Naive thymus-derived CD4-positive, alpha-beta T cell (primary cell): ENCODE measurements around the gene ABCA1. TPM values are rescaled to one million over a fixed set of nuclear protein-coding genes. Genes with fewer than 3 reads are reported as not detected.

ENCODE experiments used
- ATAC-seq: fragments of 150-1000 bp; cut with Tn5 transposase; 2 replicates; pipeline ENCODE4 v1.10.0; 2021; ENCODE audit warnings: mild to moderate bottlenecking, moderate library complexity
- CTCF ChIA-PET: fragments of 350-600 bp; sonication (Branson Sonifier 250); formaldehyde crosslinking; loops from one replicate; lab custom pipeline; 2021; ENCODE audit warnings: antibody characterized with exemption; lab: Charles Lee
- POLR2A ChIA-PET: fragments of 350-600 bp; sonication (Branson Sonifier 250); formaldehyde crosslinking; loops from one replicate; lab custom pipeline; 2021; ENCODE audit warnings: antibody characterized with exemption, inconsistent platforms; lab: Charles Lee
- DNase-seq, 9 donors: peaks; one replicate each; pipeline versions ENCODE4 v3.0.0 to v3.0.0-alpha.2; 2020 to 2022; ENCODE audit warnings: mixed read lengths in 1 of 9
- H3K27ac ChIP-seq: one replicate; pipeline ENCODE4 v1.7.0; 2013; ENCODE audit warnings: mild to moderate bottlenecking, low read depth, low read length, moderate library complexity
- H3K27me3 ChIP-seq, 2 donors: one replicate each; pipeline ENCODE4 v1.7.0; 2013; ENCODE audit warnings: low read length in 2 of 2, mild to moderate bottlenecking in 2 of 2, moderate library complexity in 2 of 2; ENCODE audit not compliant: control insufficient read depth in 2 of 2, insufficient read depth in 2 of 2
- H3K36me3 ChIP-seq, 3 experiments: 1 replicate in 2 of 3; 2 replicates in 1 of 3; pipeline ENCODE4 v1.7.0; 2013; ENCODE audit warnings: low read length in 3 of 3, mild to moderate bottlenecking in 3 of 3, moderate library complexity in 1 of 3; ENCODE audit not compliant: insufficient read depth in 3 of 3, control insufficient read depth in 2 of 3
- H3K4me1 ChIP-seq, 2 donors: one replicate each; pipeline ENCODE4 v1.7.0; 2013; ENCODE audit warnings: low read length in 2 of 2, mild to moderate bottlenecking in 2 of 2, moderate library complexity in 1 of 2; ENCODE audit not compliant: control insufficient read depth in 2 of 2, insufficient read depth in 2 of 2
- H3K4me3 ChIP-seq: 2 replicates; pipeline ENCODE4 v1.7.0; 2013; ENCODE audit warnings: mild to moderate bottlenecking, low read length
- H3K9me3 ChIP-seq, 3 experiments: 1 replicate in 2 of 3; 2 replicates in 1 of 3; pipeline ENCODE4 v1.7.0; 2013; ENCODE audit warnings: low read length in 3 of 3; ENCODE audit not compliant: control insufficient read depth in 2 of 3
- H3K27ac Mint-ChIP-seq, 9 donors: one replicate each; pipeline ENCODE4 v1.8.0; 2020 to 2022; ENCODE audit warnings: mixed read lengths in 9 of 9, mild to moderate bottlenecking in 8 of 9, moderate library complexity in 5 of 9, inconsistent platforms in 2 of 9
- H3K27me3 Mint-ChIP-seq, 5 donors: one replicate each; pipeline ENCODE4 v1.8.0; 2021 to 2022; ENCODE audit warnings: mixed read lengths in 5 of 5, mild to moderate bottlenecking in 1 of 5
- H3K36me3 Mint-ChIP-seq, 5 donors: one replicate each; pipeline ENCODE4 v1.8.0; 2020 to 2022; ENCODE audit warnings: mixed read lengths in 5 of 5, mild to moderate bottlenecking in 3 of 5, inconsistent platforms in 1 of 5
- H3K4me1 Mint-ChIP-seq, 7 donors: one replicate each; pipeline ENCODE4 v1.8.0; 2020 to 2022; ENCODE audit warnings: mixed read lengths in 7 of 7, mild to moderate bottlenecking in 3 of 7, inconsistent platforms in 1 of 7
- H3K4me3 Mint-ChIP-seq, 10 donors: one replicate each; pipeline ENCODE4 v1.8.0; 2020 to 2022; ENCODE audit warnings: mild to moderate bottlenecking in 10 of 10, mixed read lengths in 10 of 10, moderate library complexity in 6 of 10, inconsistent platforms in 2 of 10
- H3K9me3 Mint-ChIP-seq, 11 donors: one replicate each; pipeline ENCODE4 v1.8.0; 2020 to 2022; ENCODE audit warnings: mixed read lengths in 11 of 11, mild to moderate bottlenecking in 4 of 11, inconsistent platforms in 1 of 11, moderate library complexity in 1 of 11
- intact Hi-C, 2 donors: fragments of 100-400 bp; cut with micrococcal nuclease; formaldehyde crosslinking; loops; one replicate each; pipeline ENCODE4 v1.15.1; 2023
- polyA plus RNA-seq, 2 donors: library from polyadenylated mRNA; unstranded; fragments of 300-500 nt; fragmentation: Illumina TruSeq; gene quantifications; one replicate each; pipeline ENCODE4 v1.2.3, GENCODE V29; 2021
- total RNA-seq, 6 experiments: library from RNA in 5 of 6; stranded (reverse) in 5 of 6; gene quantifications; 1 replicate in 5 of 6; 2 replicates in 1 of 6; pipeline ENCODE4 v1.2.3 and lab custom pipeline; 2021 to 2026

The ABCA1 gene
- total and polyA plus RNA-seq, 7 experiments from 2014 or later = 0.25 to 19.4 (median 1.0) TPM

DNA sequence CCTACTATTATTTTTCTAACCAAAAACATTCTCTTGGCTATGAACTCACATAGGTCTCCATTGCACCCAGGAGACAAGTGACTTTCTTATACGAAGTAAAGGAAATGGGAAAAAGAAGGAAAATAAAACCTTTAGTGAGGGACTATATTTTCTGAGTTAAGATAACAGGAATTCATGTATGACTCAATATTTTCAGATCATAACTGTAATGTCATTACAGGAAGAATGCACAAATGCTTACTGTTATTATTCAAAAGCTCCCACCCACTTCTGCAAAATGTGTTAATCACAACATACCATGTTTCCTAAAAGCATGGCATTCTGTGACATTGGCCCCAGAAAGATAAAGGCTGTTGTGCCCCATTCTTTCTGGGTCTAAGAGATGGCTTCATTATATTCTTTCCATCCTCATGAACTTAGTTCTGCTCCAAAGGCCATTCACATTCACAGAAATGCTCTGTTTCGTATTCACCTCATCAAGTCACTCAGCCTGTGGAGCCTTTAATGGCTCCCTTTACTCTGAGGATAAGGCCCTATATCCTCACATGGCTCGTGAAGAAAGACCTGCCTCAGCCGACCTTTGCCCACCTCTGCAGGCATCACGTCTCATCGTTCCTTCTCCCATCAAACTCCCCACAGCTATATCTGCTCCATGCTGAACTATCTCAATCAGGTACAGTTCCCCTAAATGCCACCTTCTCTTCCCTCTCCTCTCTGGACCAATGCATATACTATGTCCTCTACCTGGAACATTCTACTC lies 77.0 kb downstream of the ABCA1 start:
- POLR2A ChIA-PET = no interaction called here
- Histone ChIP-seq H3K27me3 (no peaks in the 10 kb centered on the region), H3K36me3 (peaks cover 0 to 16% (median 0%) of the 10 kb centered on the region in 3 experiments), H3K27ac (no peak overlapping the region), H3K9me3 (no peaks in the 10 kb centered on the region), H3K4me1 (no peaks in the 10 kb centered on the region), H3K4me3 (no peak overlapping the region)
- Mint-ChIP-seq H3K9me3 (no peaks in the 10 kb centered on the region), H3K27me3 (no peaks in the 10 kb centered on the region), H3K27ac (no peak overlapping the region), H3K4me1 (peaks cover 0 to 5% (median 0%) of the 10 kb centered on the region in 7 donors), H3K36me3 (peaks cover 0 to 44% (median 19%) of the 10 kb centered on the region in 5 donors), H3K4me3 (no peak overlapping the region)
- no peak for DNase-seq
- intact Hi-C loops = no loop called here
- ATAC-seq = peak; percentile 34
- CTCF ChIA-PET = no interaction called here

DNA sequence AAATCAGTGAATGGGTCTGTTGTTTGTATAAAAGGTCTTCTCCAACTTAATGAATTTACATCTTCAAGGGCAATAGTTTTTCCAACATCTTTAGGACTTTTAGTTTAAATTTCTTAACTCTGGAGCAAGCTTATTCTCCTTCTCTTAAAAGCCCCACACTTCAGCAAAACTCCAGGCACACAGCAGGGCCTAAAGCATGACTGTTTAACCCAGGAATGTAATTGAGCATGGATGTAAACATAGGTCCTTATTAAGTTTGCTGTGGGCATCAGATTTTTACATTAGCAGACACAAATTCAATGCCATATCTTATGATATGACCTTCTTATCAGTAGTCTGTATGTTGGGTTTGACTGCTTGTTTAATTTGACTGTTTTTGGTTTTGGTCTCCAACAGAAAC lies 78.9 kb downstream of the ABCA1 start:
- intact Hi-C loops = no loop called here
- no peak overlapping the region for H3K27ac Mint-ChIP-seq
- POLR2A ChIA-PET = no interaction called here
- Histone ChIP-seq H3K4me1 (no peaks in the 10 kb centered on the region), H3K27ac (no peak overlapping the region), H3K9me3 (no peaks in the 10 kb centered on the region), H3K4me3 (no peak overlapping the region), H3K36me3 (peaks cover 0 to 21% (median 0%) of the 10 kb centered on the region in 3 experiments), H3K27me3 (no peaks in the 10 kb centered on the region)
- H3K4me3 Mint-ChIP-seq = no peak overlapping the region
- H3K9me3 Mint-ChIP-seq = no peaks in the 10 kb centered on the region
- H3K36me3 Mint-ChIP-seq = peaks cover 0 to 34% (median 3%) of the 10 kb centered on the region in 5 donors
- ATAC-seq = no peak
- peaks cover 0 to 3% (median 0%) of the 10 kb centered on the region in 7 donors for H3K4me1 Mint-ChIP-seq
- DNase-seq = no peak
- CTCF ChIA-PET = no interaction called here
- H3K27me3 Mint-ChIP-seq = no peaks in the 10 kb centered on the region

DNA sequence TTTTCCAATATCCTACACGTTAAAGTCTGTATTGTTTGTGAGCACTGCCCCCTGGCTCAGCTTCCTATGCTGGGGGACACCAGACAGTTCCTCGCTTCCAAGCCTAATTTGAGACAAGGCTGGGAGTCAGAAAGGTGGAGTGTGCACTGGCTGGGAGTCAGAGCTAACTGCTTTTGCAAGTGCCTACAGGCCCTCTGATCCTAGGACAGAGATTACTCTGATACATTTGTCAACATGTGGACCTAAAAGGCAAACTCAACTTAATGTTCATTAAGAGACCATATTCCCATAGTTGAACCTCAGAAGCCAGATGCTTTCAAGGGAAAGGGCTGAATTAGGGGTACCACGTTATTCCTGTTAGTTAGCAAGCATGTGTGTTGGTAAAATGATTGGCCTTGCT lies 83.2 kb downstream of the ABCA1 start:
- H3K4me3 Mint-ChIP-seq = no peak overlapping the region
- H3K27me3 ChIP-seq = no peaks in the 10 kb centered on the region
- peaks cover 0 to 30% (median 0%) of the 10 kb centered on the region in 3 experiments for H3K36me3 ChIP-seq
- H3K4me3 ChIP-seq = no peak overlapping the region
- intact Hi-C loops = no loop called here
- H3K27me3 Mint-ChIP-seq = no peaks in the 10 kb centered on the region
- no peak overlapping the region for H3K27ac Mint-ChIP-seq
- CTCF ChIA-PET = interaction anchor here (1.1 kb wide), 1 partner anchor 16 kb away, joined by 3 read pairs; no protein-coding TSS in a partner anchor
- H3K9me3 ChIP-seq = no peaks in the 10 kb centered on the region
- peaks cover 0 to 41% (median 15%) of the 10 kb centered on the region in 5 donors for H3K36me3 Mint-ChIP-seq
- no peak for DNase-seq
- POLR2A ChIA-PET = no interaction called here
- no peaks in the 10 kb centered on the region for H3K4me1 ChIP-seq
- H3K4me1 Mint-ChIP-seq = no peaks in the 10 kb centered on the region
- no peak for ATAC-seq
- H3K27ac ChIP-seq = no peak overlapping the region
- no peaks in the 10 kb centered on the region for H3K9me3 Mint-ChIP-seq

DNA sequence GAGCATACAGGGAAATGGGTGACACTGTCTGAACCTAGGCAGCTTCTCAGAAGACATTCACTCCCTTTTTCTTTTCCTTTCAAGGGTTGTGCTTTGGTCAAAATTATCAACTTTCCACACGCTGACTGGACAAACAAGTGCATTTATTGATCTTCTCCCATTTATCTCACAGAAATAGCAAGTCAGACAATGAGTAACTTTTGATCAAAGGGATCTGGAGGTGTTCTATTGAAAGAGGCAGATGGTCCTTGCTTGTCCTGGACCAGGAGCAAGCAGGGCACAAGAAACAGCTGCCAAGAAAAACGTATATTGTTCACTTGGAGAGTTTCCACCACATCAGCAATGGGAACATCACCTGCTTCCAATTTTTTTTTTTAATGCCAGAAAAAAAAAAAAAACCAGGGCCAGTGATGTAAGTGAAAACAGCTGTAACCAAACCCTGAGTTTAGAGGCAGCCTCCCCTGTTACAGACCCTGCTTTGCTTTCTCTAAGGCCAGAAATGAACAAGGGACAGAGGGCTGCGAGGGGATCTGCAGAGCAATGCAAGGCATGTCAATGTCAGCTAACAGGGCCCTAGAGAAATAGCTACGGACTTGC lies 84.2 kb downstream of the ABCA1 start:
- ChIA-PET POLR2A (interaction anchor here (0.6 kb wide), 1 partner anchor 14 kb away, joined by 4 read pairs; no protein-coding TSS in a partner anchor), CTCF (no interaction called here)
- Histone ChIP-seq H3K27me3 (no peaks in the 10 kb centered on the region), H3K4me3 (no peak overlapping the region), H3K4me1 (no peaks in the 10 kb centered on the region), H3K27ac (no peak overlapping the region), H3K36me3 (peaks cover 0 to 35% (median 0%) of the 10 kb centered on the region in 3 experiments), H3K9me3 (no peaks in the 10 kb centered on the region)
- Mint-ChIP-seq H3K27ac (no peak overlapping the region), H3K36me3 (peaks cover 0 to 39% (median 16%) of the 10 kb centered on the region in 5 donors), H3K9me3 (no peaks in the 10 kb centered on the region), H3K27me3 (no peaks in the 10 kb centered on the region), H3K4me3 (no peak overlapping the region), H3K4me1 (no peaks in the 10 kb centered on the region)
- DNase-seq (no peak), ATAC-seq (no peak)
- intact Hi-C loops = no loop called here

DNA sequence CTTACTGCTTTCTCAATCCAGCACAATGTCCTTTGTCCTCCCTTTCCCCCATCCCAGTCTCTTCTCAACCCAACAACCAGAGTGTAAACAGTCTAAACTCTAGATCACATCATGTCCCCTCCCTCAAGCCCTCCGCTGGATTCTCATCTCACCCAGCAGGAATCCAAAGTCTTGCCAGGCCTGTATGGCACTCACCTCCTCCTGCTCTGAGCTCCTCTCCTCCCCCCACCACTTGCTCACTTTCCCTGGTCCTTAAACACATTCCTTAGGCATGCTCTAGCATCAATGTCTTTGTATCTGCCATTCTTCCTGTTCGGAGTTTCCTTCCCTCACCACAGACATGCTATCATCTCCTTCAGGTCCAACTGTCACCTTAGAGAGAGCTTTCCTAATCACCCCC lies 85.3 kb downstream of the ABCA1 start:
- Mint-ChIP-seq H3K36me3 (peaks cover 0 to 37% (median 16%) of the 10 kb centered on the region in 5 donors), H3K9me3 (no peaks in the 10 kb centered on the region), H3K4me3 (no peak overlapping the region), H3K27me3 (no peaks in the 10 kb centered on the region), H3K27ac (no peak overlapping the region), H3K4me1 (peaks cover 0 to 2% (median 0%) of the 10 kb centered on the region in 7 donors)
- H3K27me3 ChIP-seq = no peaks in the 10 kb centered on the region
- ChIA-PET CTCF (no interaction called here), POLR2A (no interaction called here)
- no peak overlapping the region for H3K4me3 ChIP-seq
- intact Hi-C loops = no loop called here
- no peaks in the 10 kb centered on the region for H3K9me3 ChIP-seq
- H3K27ac ChIP-seq = no peak overlapping the region
- ATAC-seq (no peak), DNase-seq (no peak)
- H3K4me1 ChIP-seq = no peaks in the 10 kb centered on the region
- peaks cover 0 to 35% (median 0%) of the 10 kb centered on the region in 3 experiments for H3K36me3 ChIP-seq

DNA sequence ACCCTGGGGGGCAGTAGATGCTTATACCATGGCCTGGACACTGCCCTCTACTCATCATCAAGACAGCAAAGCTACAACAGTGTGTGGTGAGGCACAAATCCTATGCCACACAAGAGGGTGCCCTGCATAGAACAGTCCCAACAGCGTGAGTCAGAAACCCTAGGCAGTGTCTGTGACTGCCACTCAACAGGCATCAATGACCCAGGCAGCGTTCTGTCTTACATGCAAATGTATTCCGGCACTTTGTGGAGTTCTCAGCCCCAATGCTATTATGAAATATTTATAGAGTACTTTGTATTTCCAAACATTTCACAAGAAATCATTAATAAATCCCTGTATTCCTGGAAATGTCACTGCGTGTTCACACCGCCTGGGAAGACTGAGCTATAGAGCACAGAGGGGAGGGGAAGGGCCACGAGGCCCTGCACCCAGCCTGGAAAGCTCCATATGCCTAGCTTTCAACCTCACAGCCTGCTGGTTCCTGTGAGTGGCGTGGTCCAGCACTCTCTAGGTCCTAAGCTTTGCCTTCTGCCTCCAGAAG lies 86.3 kb downstream of the ABCA1 start:
- POLR2A ChIA-PET = no interaction called here
- peaks cover 0 to 46% (median 0%) of the 10 kb centered on the region in 3 experiments for H3K36me3 ChIP-seq

More for the DNA sequence above, 86.3 kb downstream of the ABCA1 start:
- Mint-ChIP-seq H3K9me3 (no peaks in the 10 kb centered on the region), H3K27ac (no peak overlapping the region), H3K4me1 (peaks cover 0 to 12% (median 8%) of the 10 kb centered on the region in 7 donors), H3K27me3 (no peaks in the 10 kb centered on the region), H3K4me3 (no peak overlapping the region), H3K36me3 (peaks cover 0 to 47% (median 25%) of the 10 kb centered on the region in 5 donors)
- Histone ChIP-seq H3K9me3 (no peaks in the 10 kb centered on the region), H3K27me3 (no peaks in the 10 kb centered on the region), H3K27ac (no peak overlapping the region), H3K4me1 (peaks cover 0 to 4% of the 10 kb centered on the region in 2 donors), H3K4me3 (no peak overlapping the region)
- intact Hi-C loops = no loop called here
- DNase-seq (peak in 1 of 9 donors; percentile 3), ATAC-seq (no peak)
- CTCF ChIA-PET = no interaction called here
